ENCODE results near the gene NOTUM.

- no peak for TF ChIP-seq CTCF (conservative IDR thresholded peaks at IDR 0.05; ENCODE audit: low read depth in 2 of 2)
- no peak for TF ChIP-seq EZH2 (IDR thresholded peaks at IDR 0.05; ENCODE audit: low read depth, unreplicated experiment)
- no peak for TF ChIP-seq EZH2phosphoT487 (IDR thresholded peaks at IDR 0.05; ENCODE audit: unreplicated experiment)
- TF ChIP-seq REST (IDR thresholded peaks at IDR 0.05; ENCODE audit: unreplicated experiment) = no peak
- no peak for TF ChIP-seq CREB1 (CRISPR knock-in tag; IDR thresholded peaks at IDR 0.05; ENCODE audit: low read depth)
Observed at GRCh38 chr17:81956607-81957589, 4.1 kb downstream of the NOTUM start.

Measured in GM23338 (cell line).